ENCODE results near the gene WWP2. TPM values are rescaled to one million over a fixed set of nuclear protein-coding genes. Genes with fewer than 3 reads are reported as not detected.
"Not testable (repeated sequence)": the region's sequence is repeated elsewhere in the genome, so short reads cannot be mapped to it uniquely, and the experiment has no call there.

WWP2 gene
- total and polyA plus RNA-seq, 4 donors = 24.3 to 39.0 (median 31.4) TPM

DNA sequence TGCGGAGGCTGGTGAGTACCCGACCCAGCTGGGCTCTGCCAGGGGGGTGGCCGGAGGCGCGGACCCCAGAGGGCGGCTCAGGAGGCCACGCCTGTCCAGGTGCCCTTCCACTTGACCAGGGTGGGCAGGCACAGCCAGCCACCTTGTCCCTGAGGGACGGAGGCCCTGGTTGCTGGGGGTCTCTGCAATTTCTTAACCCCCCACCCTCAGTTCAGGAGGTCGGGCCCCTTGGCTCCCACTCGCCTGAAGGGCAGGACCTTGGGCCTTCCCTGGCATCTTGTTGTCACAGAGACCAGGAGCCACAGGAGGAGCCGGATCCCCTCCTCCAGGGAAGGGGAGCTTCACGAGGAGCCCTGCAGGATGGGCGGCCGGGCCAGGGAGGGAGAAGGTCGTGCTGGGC lies 190.0 kb downstream of the WWP2 start:
- 86% methylated on average over 1 of the region's 15 CpGs for WGBS (ENCODE audit: insufficient coverage)
- not testable (repeated sequence) for H3K36me3 ChIP-seq (ENCODE audit: control insufficient read depth, insufficient read depth, low read length); DNase-seq (ENCODE audit: low read depth in 4 of 6, low spot score in 6 of 6); H3K9me3 ChIP-seq (ENCODE audit: control insufficient read depth, insufficient read depth, low read length); H3K4me1 ChIP-seq (ENCODE audit: control insufficient read depth, insufficient read depth, low read length); H3K27me3 ChIP-seq (ENCODE audit: control insufficient read depth, insufficient read depth, low read length); H3K27ac ChIP-seq (ENCODE audit: low read depth, low read length); H3K4me3 ChIP-seq (ENCODE audit: low read depth, low read length)

DNA sequence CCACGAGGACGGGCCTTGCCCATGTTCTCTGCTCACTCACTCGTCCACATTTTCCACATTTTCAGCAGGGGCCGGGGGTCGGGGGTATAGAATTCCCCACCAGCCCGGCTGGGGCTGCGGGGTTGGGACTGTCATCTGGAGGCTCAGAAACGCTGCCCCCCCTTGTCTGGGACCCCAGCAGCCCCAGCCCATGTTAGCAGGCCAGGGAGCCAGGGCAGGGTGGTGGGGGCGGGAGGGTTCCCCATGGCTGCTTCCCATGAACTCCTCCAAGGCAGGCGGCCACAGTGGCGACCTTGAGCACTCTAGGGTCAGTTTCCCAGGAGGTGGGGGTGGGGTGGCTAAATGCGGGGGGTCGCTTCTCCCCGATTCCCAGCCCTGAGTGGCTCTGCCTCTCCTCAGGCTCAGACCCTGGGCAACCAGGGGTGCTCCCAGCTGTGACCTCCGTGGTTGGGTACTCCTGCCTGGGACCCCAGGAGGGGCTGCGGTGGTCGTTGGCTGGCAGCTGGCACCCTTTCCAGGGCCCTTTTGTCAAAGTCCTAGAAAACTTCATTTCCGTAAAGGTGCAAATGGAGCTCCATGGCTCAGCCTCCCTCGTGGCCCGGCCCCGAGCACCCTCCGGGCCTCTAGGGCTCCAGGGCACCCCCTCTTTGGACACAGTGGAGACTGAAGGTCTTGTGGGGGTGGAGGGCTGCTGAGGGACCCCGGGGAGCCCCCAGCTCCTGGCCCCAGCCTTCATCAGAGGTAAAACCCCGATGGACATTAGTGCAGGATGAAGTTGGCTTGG lies 190.6 kb downstream of the WWP2 start:
- not testable (repeated sequence) for H3K27me3 ChIP-seq (ENCODE audit: control insufficient read depth, insufficient read depth, low read length); DNase-seq (ENCODE audit: low read depth in 4 of 6, low spot score in 6 of 6); H3K4me3 ChIP-seq (ENCODE audit: low read depth, low read length); H3K27ac ChIP-seq (ENCODE audit: low read depth, low read length); H3K9me3 ChIP-seq (ENCODE audit: control insufficient read depth, insufficient read depth, low read length); H3K36me3 ChIP-seq (ENCODE audit: control insufficient read depth, insufficient read depth, low read length); H3K4me1 ChIP-seq (ENCODE audit: control insufficient read depth, insufficient read depth, low read length)
- WGBS (ENCODE audit: insufficient coverage) = 75% methylated on average over 2 of the region's 24 CpGs

DNA sequence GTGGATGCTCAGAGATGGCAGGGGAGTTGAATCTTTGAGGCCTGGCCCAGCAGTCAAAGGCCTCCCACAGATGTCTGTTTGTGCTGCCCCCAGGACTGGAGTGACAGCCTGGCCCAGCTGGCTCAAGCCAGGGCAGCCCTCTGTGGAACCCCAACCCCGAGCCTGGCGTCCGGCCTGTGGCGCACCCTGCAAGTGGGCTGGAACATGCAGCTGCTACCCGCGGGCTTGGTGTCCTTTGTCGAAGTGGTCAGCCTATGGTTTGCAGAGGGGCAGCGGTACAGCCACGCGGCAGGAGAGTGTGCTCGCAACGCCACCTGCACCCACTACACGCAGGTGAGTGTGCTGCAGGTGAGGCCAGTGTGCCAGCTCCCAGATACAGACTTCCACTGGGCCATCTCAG lies 192.1 kb downstream of the WWP2 start:
- not testable (repeated sequence) for DNase-seq (ENCODE audit: low read depth in 4 of 6, low spot score in 6 of 6); H3K4me1 ChIP-seq (ENCODE audit: control insufficient read depth, insufficient read depth, low read length); H3K27me3 ChIP-seq (ENCODE audit: control insufficient read depth, insufficient read depth, low read length); H3K9me3 ChIP-seq (ENCODE audit: control insufficient read depth, insufficient read depth, low read length); H3K36me3 ChIP-seq (ENCODE audit: control insufficient read depth, insufficient read depth, low read length); H3K4me3 ChIP-seq (ENCODE audit: low read depth, low read length); H3K27ac ChIP-seq (ENCODE audit: low read depth, low read length)
- 83% methylated on average over 1 of the region's 13 CpGs for WGBS (ENCODE audit: insufficient coverage)

DNA sequence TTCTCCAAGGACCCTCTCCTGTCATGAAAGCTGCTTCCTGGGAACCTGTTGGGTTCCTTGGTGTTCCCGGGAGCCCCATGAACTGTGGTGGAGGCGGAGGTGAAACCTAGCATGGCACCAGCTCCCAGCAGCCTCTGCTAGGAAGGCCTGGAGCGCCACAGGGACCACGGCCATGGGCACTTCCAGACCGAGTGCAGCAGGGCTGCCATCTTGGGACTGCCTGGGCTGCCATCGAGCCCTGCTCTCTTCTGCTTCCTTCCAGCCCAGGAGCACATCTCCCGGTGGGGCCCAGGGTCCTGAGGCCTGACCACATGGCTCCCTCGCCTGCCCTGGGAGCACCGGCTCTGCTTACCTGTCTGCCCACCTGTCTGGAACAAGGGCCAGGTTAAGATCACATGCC lies 201.2 kb downstream of the WWP2 start:
- not testable (repeated sequence) for H3K4me1 ChIP-seq (ENCODE audit: control insufficient read depth, insufficient read depth, low read length); H3K9me3 ChIP-seq (ENCODE audit: control insufficient read depth, insufficient read depth, low read length); H3K27me3 ChIP-seq (ENCODE audit: control insufficient read depth, insufficient read depth, low read length); DNase-seq (ENCODE audit: low read depth in 4 of 6, low spot score in 6 of 6); H3K36me3 ChIP-seq (ENCODE audit: control insufficient read depth, insufficient read depth, low read length); H3K4me3 ChIP-seq (ENCODE audit: low read depth, low read length); H3K27ac ChIP-seq (ENCODE audit: low read depth, low read length)
- WGBS (ENCODE audit: insufficient coverage) = no CpG with 5 or more reads among the region's 9 CpGs

DNA sequence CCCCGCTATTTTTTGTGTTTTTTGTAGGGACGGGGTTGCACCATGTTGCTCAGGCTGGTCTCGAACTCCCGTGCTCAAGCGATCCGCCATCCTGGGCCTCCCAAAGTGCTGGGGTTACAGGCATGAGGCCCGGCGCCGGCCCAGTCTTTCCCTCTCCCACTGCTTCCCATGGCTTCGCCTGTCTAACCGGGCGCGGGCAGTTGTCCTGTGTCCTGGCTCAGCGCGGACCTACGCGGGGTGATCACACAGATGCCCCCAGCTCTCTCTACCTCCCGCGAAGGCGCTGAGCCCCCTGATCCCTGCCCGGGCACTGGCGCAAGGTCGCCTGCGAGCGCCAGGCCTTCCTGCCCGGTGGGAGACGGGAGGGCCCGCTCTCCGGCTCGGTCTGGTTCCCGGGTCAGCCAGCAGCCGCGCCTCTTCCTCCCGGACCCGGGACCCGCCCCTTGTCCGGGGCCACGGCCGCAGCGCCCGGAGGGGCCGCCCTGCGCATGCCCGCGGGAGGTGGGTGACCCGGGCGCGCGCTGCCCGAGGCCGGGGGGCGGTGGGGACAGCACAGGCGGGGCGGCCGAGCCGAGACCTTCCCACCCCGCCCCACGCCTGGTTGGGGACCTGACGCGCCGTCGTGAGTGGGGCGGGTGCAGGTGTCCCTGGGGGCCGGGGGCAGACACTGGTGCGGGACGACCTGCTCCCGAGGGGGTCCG lies 203.0 kb downstream of the WWP2 start:
- not testable (repeated sequence) for H3K27ac ChIP-seq (ENCODE audit: low read depth, low read length); H3K4me1 ChIP-seq (ENCODE audit: control insufficient read depth, insufficient read depth, low read length); H3K27me3 ChIP-seq (ENCODE audit: control insufficient read depth, insufficient read depth, low read length); H3K4me3 ChIP-seq (ENCODE audit: low read depth, low read length); H3K9me3 ChIP-seq (ENCODE audit: control insufficient read depth, insufficient read depth, low read length); H3K36me3 ChIP-seq (ENCODE audit: control insufficient read depth, insufficient read depth, low read length)
- DNase-seq (ENCODE audit: low read depth in 4 of 6, low spot score in 6 of 6) = peak in 2 of 6 donors; percentile 7 to 44
- WGBS (ENCODE audit: insufficient coverage) = no CpG with 5 or more reads among the region's 68 CpGs

DNA sequence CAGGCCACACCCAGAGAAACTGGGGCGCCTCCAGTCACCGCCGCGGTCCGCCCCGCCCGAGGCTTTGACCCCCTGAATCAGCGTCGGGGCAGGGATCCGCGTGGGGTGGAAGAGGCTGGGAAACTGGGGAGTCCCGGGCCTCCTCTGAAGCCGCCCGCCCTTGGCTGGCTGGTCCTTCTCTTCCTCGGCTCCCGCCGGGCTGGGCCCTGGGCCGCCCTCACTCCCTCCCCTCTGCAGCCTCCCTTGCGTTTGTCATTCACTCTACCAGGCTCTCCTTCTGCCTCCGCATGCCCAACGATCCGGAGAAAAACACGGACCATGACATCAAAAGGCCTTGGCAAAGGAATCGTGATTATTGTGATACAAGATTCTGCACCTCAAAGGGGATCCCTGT lies 203.5 kb downstream of the WWP2 start:
- not testable (repeated sequence) for H3K9me3 ChIP-seq (ENCODE audit: control insufficient read depth, insufficient read depth, low read length); DNase-seq (ENCODE audit: low read depth in 4 of 6, low spot score in 6 of 6); H3K36me3 ChIP-seq (ENCODE audit: control insufficient read depth, insufficient read depth, low read length); H3K27me3 ChIP-seq (ENCODE audit: control insufficient read depth, insufficient read depth, low read length); H3K4me1 ChIP-seq (ENCODE audit: control insufficient read depth, insufficient read depth, low read length); H3K27ac ChIP-seq (ENCODE audit: low read depth, low read length); H3K4me3 ChIP-seq (ENCODE audit: low read depth, low read length)
- WGBS (ENCODE audit: insufficient coverage) = no CpG with 5 or more reads among the region's 24 CpGs

DNA sequence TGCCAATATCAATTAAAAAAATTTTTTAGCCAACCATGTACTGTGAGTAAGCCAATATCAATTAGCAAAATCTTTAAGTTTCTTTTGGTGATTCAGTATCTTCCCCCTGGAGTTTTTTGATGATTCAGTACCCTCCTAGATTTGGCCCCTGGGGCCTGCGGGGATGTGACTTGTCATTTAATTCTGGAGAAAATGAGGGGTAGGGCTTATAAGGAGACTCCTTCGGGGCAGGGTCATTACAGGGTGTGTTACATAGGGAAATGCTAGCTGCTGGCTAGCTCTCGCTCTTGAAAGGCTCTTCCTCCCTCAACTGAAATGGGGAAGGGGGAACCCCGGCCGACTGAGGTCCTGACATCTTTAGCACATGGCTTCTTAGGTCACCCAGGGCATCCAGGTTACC lies 205.6 kb downstream of the WWP2 start:
- H3K4me3 ChIP-seq (ENCODE audit: low read depth, low read length); H3K36me3 ChIP-seq (ENCODE audit: control insufficient read depth, insufficient read depth, low read length); H3K4me1 ChIP-seq (ENCODE audit: control insufficient read depth, insufficient read depth, low read length); H3K9me3 ChIP-seq (ENCODE audit: control insufficient read depth, insufficient read depth, low read length); H3K27me3 ChIP-seq (ENCODE audit: control insufficient read depth, insufficient read depth, low read length); DNase-seq (ENCODE audit: low read depth in 4 of 6, low spot score in 6 of 6); H3K27ac ChIP-seq (ENCODE audit: low read depth, low read length): not testable (repeated sequence)
- no CpG with 5 or more reads among the region's 5 CpGs for WGBS (ENCODE audit: insufficient coverage)

DNA sequence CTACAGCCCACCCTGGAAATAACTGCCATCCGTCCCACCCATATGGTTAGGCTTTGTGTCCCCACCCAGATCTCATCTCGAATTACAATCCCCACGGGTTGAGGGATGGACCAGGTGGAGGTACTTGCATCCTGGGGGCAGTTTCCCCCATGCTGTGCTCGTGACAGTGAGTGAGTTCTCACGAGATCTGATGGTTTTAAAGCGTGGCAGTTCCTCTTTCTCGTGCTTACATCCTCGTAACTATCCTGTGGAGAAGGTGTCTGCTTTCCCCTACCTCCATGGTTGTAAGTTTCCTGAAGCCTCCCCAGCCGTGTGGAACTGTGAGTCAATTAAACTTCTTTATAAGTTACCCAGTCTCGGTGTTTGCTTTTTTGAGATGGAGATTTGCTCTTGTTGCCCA lies 206.0 kb downstream of the WWP2 start:
- not testable (repeated sequence) for H3K4me1 ChIP-seq (ENCODE audit: control insufficient read depth, insufficient read depth, low read length); H3K36me3 ChIP-seq (ENCODE audit: control insufficient read depth, insufficient read depth, low read length); H3K9me3 ChIP-seq (ENCODE audit: control insufficient read depth, insufficient read depth, low read length); H3K27ac ChIP-seq (ENCODE audit: low read depth, low read length); H3K4me3 ChIP-seq (ENCODE audit: low read depth, low read length); DNase-seq (ENCODE audit: low read depth in 4 of 6, low spot score in 6 of 6); H3K27me3 ChIP-seq (ENCODE audit: control insufficient read depth, insufficient read depth, low read length)
- WGBS (ENCODE audit: insufficient coverage) = no CpG with 5 or more reads among the region's 10 CpGs

DNA sequence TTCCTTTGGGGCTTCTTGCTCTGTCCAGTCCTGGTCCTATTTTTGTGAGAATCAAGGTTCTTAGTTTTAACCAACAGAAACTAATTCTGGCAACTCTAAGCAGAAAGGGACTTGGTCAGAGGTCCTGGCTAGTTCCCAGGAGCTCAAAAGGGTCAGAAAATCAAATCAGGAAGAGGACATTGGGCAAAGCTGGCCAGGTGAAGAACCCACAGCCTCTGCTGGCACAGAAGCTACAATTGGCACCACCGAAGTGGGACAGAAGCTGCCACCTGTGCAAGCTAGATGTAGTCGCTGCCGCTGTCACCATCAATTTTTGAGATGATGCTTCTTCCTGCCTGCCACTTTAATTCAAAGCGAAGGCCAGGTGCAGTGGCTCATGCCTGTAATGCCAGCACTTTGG lies 207.5 kb downstream of the WWP2 start:
- H3K36me3 ChIP-seq (ENCODE audit: control insufficient read depth, insufficient read depth, low read length); H3K9me3 ChIP-seq (ENCODE audit: control insufficient read depth, insufficient read depth, low read length); H3K27me3 ChIP-seq (ENCODE audit: control insufficient read depth, insufficient read depth, low read length); DNase-seq (ENCODE audit: low read depth in 4 of 6, low spot score in 6 of 6); H3K4me3 ChIP-seq (ENCODE audit: low read depth, low read length); H3K27ac ChIP-seq (ENCODE audit: low read depth, low read length); H3K4me1 ChIP-seq (ENCODE audit: control insufficient read depth, insufficient read depth, low read length): not testable (repeated sequence)
- no CpG with 5 or more reads among the region's 4 CpGs for WGBS (ENCODE audit: insufficient coverage)

DNA sequence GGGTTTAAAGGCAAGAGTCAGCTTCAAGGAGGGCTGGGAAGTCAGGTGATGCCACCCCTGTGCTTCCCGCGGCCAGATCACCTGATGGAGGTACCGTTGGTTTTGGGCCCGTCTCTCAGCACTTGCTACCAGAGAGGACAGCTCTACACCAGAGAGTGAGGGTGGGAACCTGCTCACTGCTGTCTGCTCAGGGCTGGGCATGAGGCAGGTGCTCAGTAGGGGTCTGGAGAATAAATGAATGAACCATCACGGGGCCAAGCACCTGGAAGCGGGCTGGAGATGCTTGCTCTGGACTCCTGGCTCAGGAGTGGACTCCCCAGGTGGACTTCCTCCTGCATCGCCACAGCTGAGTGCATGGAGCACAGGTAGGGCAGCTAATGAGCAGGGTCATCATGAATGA lies 210.0 kb downstream of the WWP2 start:
- H3K4me1 ChIP-seq (ENCODE audit: control insufficient read depth, insufficient read depth, low read length); DNase-seq (ENCODE audit: low read depth in 4 of 6, low spot score in 6 of 6): not testable (repeated sequence)
- WGBS (ENCODE audit: insufficient coverage) = no CpG with 5 or more reads among the region's 7 CpGs

More for the DNA sequence above, 210.0 kb downstream of the WWP2 start:
- not testable (repeated sequence) for H3K9me3 ChIP-seq (ENCODE audit: control insufficient read depth, insufficient read depth, low read length); H3K36me3 ChIP-seq (ENCODE audit: control insufficient read depth, insufficient read depth, low read length); H3K27me3 ChIP-seq (ENCODE audit: control insufficient read depth, insufficient read depth, low read length); H3K4me3 ChIP-seq (ENCODE audit: low read depth, low read length); H3K27ac ChIP-seq (ENCODE audit: low read depth, low read length)
